IMR-90 (cell line): ENCODE data around the gene TMEM131L. TPM values are rescaled to one million over a fixed set of nuclear protein-coding genes. Genes with fewer than 3 reads are reported as not detected.

Experiments
- ATAC-seq: fragments of 200-7000 bp; cut with Tn5 transposase; 2 replicates; pipeline ENCODE4 v1.9.1; 2020; ENCODE audit warnings: low read depth, mild to moderate bottlenecking, moderate library complexity
- BruUV-seq: library from RNA; stranded (reverse); fragments of 400-500 nt; replicated peaks from 2 replicates; lab custom pipeline; 2021; lab: Mats Ljungman, UMichigan
- CTCF ChIA-PET: fragments of 300-600 bp; formaldehyde crosslinking; extraction: SDS; loops from one replicate; lab custom pipeline; 2021; ENCODE audit warnings: antibody characterized with exemption; lab: Yijun Ruan, JAX
- POLR2A ChIA-PET: fragments of 300-600 bp; sonication (Branson Sonifier 250); formaldehyde crosslinking; loops from one replicate; lab custom pipeline; 2022; ENCODE audit warnings: antibody characterized with exemption; ENCODE audit not compliant: unreplicated experiment; lab: Charles Lee
- DNase-seq: peaks from one replicate; pipeline ENCODE4 v3.0.0; 2013
- H2AFZ ChIP-seq: replicated peaks from 2 replicates; pipeline ENCODE3; 2013; ENCODE audit warnings: low read length, mild to moderate bottlenecking; ENCODE audit not compliant: poor library complexity
- H2AK5ac ChIP-seq: 2 replicates; pipeline ENCODE4 v1.6.1; 2013; ENCODE audit warnings: low read depth, low read length, inconsistent platforms
- H2AK9ac ChIP-seq: replicated peaks from 2 replicates; pipeline ENCODE3; 2013; ENCODE audit warnings: mild to moderate bottlenecking, low read depth, low read length, moderate library complexity; ENCODE audit not compliant: poor library complexity
- H2BK120ac ChIP-seq: 2 replicates; pipeline ENCODE4 v1.6.1; 2013; ENCODE audit warnings: low read depth, low read length, inconsistent platforms
- H2BK15ac ChIP-seq: 3 replicates; pipeline ENCODE4 v1.6.1; 2013; ENCODE audit warnings: low read depth, low read length, inconsistent platforms
- H2BK20ac ChIP-seq: 2 replicates; pipeline ENCODE4 v1.6.1; 2013; ENCODE audit warnings: low read depth, mild to moderate bottlenecking, inconsistent platforms, low read length, moderate library complexity
- H2BK5ac ChIP-seq: 2 replicates; pipeline ENCODE4 v1.6.1; 2013; ENCODE audit warnings: mild to moderate bottlenecking, low read depth, low read length, inconsistent platforms; ENCODE audit not compliant: poor library complexity, severe bottlenecking
- H3K14ac ChIP-seq: replicated peaks from 2 replicates; pipeline ENCODE4 v1.6.1; 2013; ENCODE audit warnings: low read depth, low read length, inconsistent platforms
- H3K18ac ChIP-seq: 2 replicates; pipeline ENCODE4 v1.6.1; 2013; ENCODE audit warnings: low read depth, low read length, control low read depth
- H3K23ac ChIP-seq: 2 replicates; pipeline ENCODE4 v1.6.1; 2013; ENCODE audit warnings: low read depth, low read length, inconsistent platforms
- H3K27ac ChIP-seq: 2 replicates; pipeline ENCODE4 v1.5.1; 2013; ENCODE audit warnings: mild to moderate bottlenecking, control low read depth, low read length; ENCODE audit not compliant: insufficient read depth
- H3K27me3 ChIP-seq: 2 replicates; pipeline ENCODE4 v1.6.1; 2013; ENCODE audit warnings: low read length; ENCODE audit not compliant: control insufficient read depth, insufficient read depth
- H3K36me3 ChIP-seq: 2 replicates; pipeline ENCODE4 v1.6.1; 2013; ENCODE audit warnings: low read length, mixed read lengths; ENCODE audit not compliant: control insufficient read depth, insufficient read depth
- H3K4ac ChIP-seq: 2 replicates; pipeline ENCODE4 v1.6.1; 2013; ENCODE audit warnings: low read depth, low read length, inconsistent platforms
- H3K4me1 ChIP-seq: 2 replicates; pipeline ENCODE4 v1.6.1; 2013; ENCODE audit warnings: low read length, mixed read lengths; ENCODE audit not compliant: control insufficient read depth, insufficient read depth
- H3K4me2 ChIP-seq: 2 replicates; pipeline ENCODE4 v1.6.1; 2013; ENCODE audit warnings: low read depth, mild to moderate bottlenecking, control low read depth, low read length, moderate library complexity
- H3K4me3 ChIP-seq: 2 replicates; pipeline ENCODE4 v1.5.1; 2013; ENCODE audit warnings: low read depth, mild to moderate bottlenecking, control low read depth, low read length, moderate library complexity; ENCODE audit not compliant: insufficient read depth
- H3K56ac ChIP-seq: 2 replicates; pipeline ENCODE4 v1.6.1; 2013; ENCODE audit warnings: low read length, inconsistent platforms; ENCODE audit not compliant: insufficient read depth; ENCODE audit errors: extremely low read depth
- H3K79me1 ChIP-seq, 2 experiments: 2 replicates each; pipeline ENCODE4 v1.6.1; 2013; ENCODE audit warnings: low read length in 2 of 2, inconsistent platforms in 1 of 2, low read depth in 1 of 2
- H3K9ac ChIP-seq: 2 replicates; pipeline ENCODE4 v1.6.1; 2013; ENCODE audit warnings: low read depth, low read length, control low read depth
- H3K9me1 ChIP-seq: 2 replicates; pipeline ENCODE4 v1.6.1; 2013; ENCODE audit warnings: low read length, inconsistent platforms; ENCODE audit not compliant: insufficient read depth
- H3K9me3 ChIP-seq: 2 replicates; pipeline ENCODE4 v1.6.1; 2013; ENCODE audit warnings: low read length; ENCODE audit not compliant: control insufficient read depth, insufficient read depth
- H4K20me1 ChIP-seq: 2 replicates; pipeline ENCODE4 v1.6.1; 2013; ENCODE audit warnings: low read length, inconsistent platforms; ENCODE audit not compliant: insufficient read depth
- H4K5ac ChIP-seq: 2 replicates; pipeline ENCODE4 v1.6.1; 2013; ENCODE audit warnings: mild to moderate bottlenecking, low read depth, low read length, control low read depth
- H4K8ac ChIP-seq, 2 experiments: 2 replicates each; pipeline ENCODE4 v1.6.1; 2013; ENCODE audit warnings: low read depth in 2 of 2, low read length in 2 of 2, control low read depth in 1 of 2, inconsistent platforms in 1 of 2
- H4K91ac ChIP-seq: 2 replicates; pipeline ENCODE4 v1.6.1; 2013; ENCODE audit warnings: low read depth, low read length, inconsistent platforms; ENCODE audit not compliant: insufficient read depth
- BHLHE40 ChIP-seq: fragments of 150-350 bp; IDR thresholded peaks from 2 replicates; pipeline ENCODE4 v1.6.1; 2016; ENCODE audit warnings: mild to moderate bottlenecking, low read depth, low read length
- CEBPB ChIP-seq: IDR thresholded peaks from 2 replicates; pipeline ENCODE4 v1.6.1; 2012; ENCODE audit warnings: low read depth, low read length, improper control_type of control experiment
- CHD1 ChIP-seq: IDR thresholded peaks from 2 replicates; pipeline ENCODE4 v1.6.1; 2012; ENCODE audit warnings: low read depth, low read length, improper control_type of control experiment
- CTCF ChIP-seq: conservative IDR thresholded peaks from 2 replicates; pipeline ENCODE4 v1.5.1; 2012; ENCODE audit warnings: mild to moderate bottlenecking, low read depth, low read length, improper control_type of control experiment
- ELK1 ChIP-seq: fragments of 150-350 bp; IDR thresholded peaks from 2 replicates; pipeline ENCODE4 v1.6.1; 2016; ENCODE audit warnings: low read depth, mild to moderate bottlenecking, low read length, moderate library complexity, borderline replicate concordance
- FOS ChIP-seq: fragments of 150-350 bp; IDR thresholded peaks from 2 replicates; pipeline ENCODE4 v1.6.1; 2016; ENCODE audit warnings: low read depth, low read length
- MAFK ChIP-seq: IDR thresholded peaks from 2 replicates; pipeline ENCODE4 v1.6.1; 2012; ENCODE audit warnings: low read depth, low read length, improper control_type of control experiment
- MAZ ChIP-seq: IDR thresholded peaks from 2 replicates; pipeline ENCODE4 v1.6.1; 2012; ENCODE audit warnings: low read depth, mild to moderate bottlenecking, low read length, improper control_type of control experiment, moderate library complexity, borderline replicate concordance
- MXI1 ChIP-seq: IDR thresholded peaks from 2 replicates; pipeline ENCODE4 v1.6.1; 2012; ENCODE audit warnings: low read depth, mild to moderate bottlenecking, low read length, moderate library complexity, borderline replicate concordance
- NFE2L2 ChIP-seq: fragments of 150-350 bp; IDR thresholded peaks from 2 replicates; pipeline ENCODE4 v1.6.1; 2016; ENCODE audit warnings: low read depth, mild to moderate bottlenecking, low read length
- POLR2A ChIP-seq: IDR thresholded peaks from 2 replicates; pipeline ENCODE4 v1.6.1; 2012; ENCODE audit warnings: mild to moderate bottlenecking, low read depth, low read length
- RAD21 ChIP-seq: IDR thresholded peaks from 2 replicates; pipeline ENCODE4 v1.6.1; 2012; ENCODE audit warnings: low read length, improper control_type of control experiment
- RCOR1 ChIP-seq: IDR thresholded peaks from 2 replicates; pipeline ENCODE4 v1.6.1; 2012; ENCODE audit warnings: mild to moderate bottlenecking, low read length, improper control_type of control experiment; ENCODE audit not compliant: insufficient replicate concordance
- RFX5 ChIP-seq: IDR thresholded peaks from 2 replicates; pipeline ENCODE4 v1.8.0; 2012; ENCODE audit warnings: low read depth, mild to moderate bottlenecking, low read length, moderate library complexity
- SMC3 ChIP-seq: fragments of 150-350 bp; IDR thresholded peaks from 2 replicates; pipeline ENCODE4 v1.6.1; 2016; ENCODE audit warnings: low read depth, mild to moderate bottlenecking, antibody characterized with exemption, low read length, moderate library complexity
- USF2 ChIP-seq: fragments of 150-350 bp; IDR thresholded peaks from 2 replicates; pipeline ENCODE4 v1.6.1; 2017; ENCODE audit warnings: mild to moderate bottlenecking, antibody characterized with exemption, low read length, low read depth
- WGBS, 2 experiments: methylation state at CpG; one replicate each; pipeline versions ENCODE4 v1.1.5 to v1.1.7; 2013; ENCODE audit warnings: missing lambda C conversion rate in 2 of 2; ENCODE audit not compliant: insufficient read length in 1 of 2; ENCODE audit errors: extremely low coverage in 2 of 2; 5-methylcytosine and 5-hydroxymethylcytosine counted together
- dilution Hi-C: fragments of 300-500 bp; cut with HindIII; formaldehyde crosslinking; loops from one replicate; pipeline ENCODE4 v1.14.3; 2018; ENCODE audit warnings: low sequenced_read_pairs; ENCODE audit not compliant: unreplicated experiment
- in situ Hi-C: fragments of 300-500 bp; cut with MboI; formaldehyde crosslinking; loops from 3 replicates; pipeline ENCODE4 v1.14.3; 2019; ENCODE audit warnings: low sequenced_read_pairs, inconsistent platforms, mixed read lengths
- intact Hi-C: fragments of 100-400 bp; cut with micrococcal nuclease; formaldehyde crosslinking; loops from 2 replicates; pipeline ENCODE4 v1.10.0; 2022
- polyA plus RNA-seq, 3 experiments: library from polyadenylated mRNA; depleted of rRNA; stranded (reverse); fragments of >200 nt; gene quantifications; 2 replicates each; pipeline ENCODE4 v1.2.3, GENCODE V29; 2012; ENCODE audit warnings: low replicate concordance in 1 of 3
- total RNA-seq: library from RNA; depleted of rRNA; stranded (reverse); fragments of >200 nt; gene quantifications from 2 replicates; pipeline ENCODE4 v1.2.3, GENCODE V29; 2012

Gene TMEM131L
- total and polyA plus RNA-seq, 2 of the 4 experiments (the other 2 are of a cell fraction) = 8.4 to 23.8 TPM

GRCh38 chr4:153577053-153577452, 110.9 kb downstream of the TMEM131L start:
- dilution Hi-C loops = no loop called here

More at GRCh38 chr4:153577053-153577452, 110.9 kb downstream of the TMEM131L start:
- Histone ChIP-seq H3K14ac (no peak overlapping the region), H2AK9ac (no peak overlapping the region), H2BK20ac (no peak overlapping the region), H3K4me3 (no peak overlapping the region), H4K91ac (no peak overlapping the region), H2BK15ac (no peak overlapping the region), H3K36me3 (0 out of 2 replicates have a peak, but pooled peaks cover 1% of the 10 kb centered on the region), H4K20me1 (no peaks in the 10 kb centered on the region), H2AFZ (no peak overlapping the region), H3K9ac (no peak overlapping the region), H3K79me1 (no peaks in the 10 kb centered on the region; a peak in 1 of 4 replicates), H3K27me3 (no peaks in the 10 kb centered on the region), H4K5ac (no peak overlapping the region), H3K9me3 (no peaks in the 10 kb centered on the region), H3K4ac (no peak overlapping the region), H3K56ac (no peak overlapping the region), H3K4me2 (no peak overlapping the region), H2AK5ac (no peak overlapping the region), H4K8ac (no peak overlapping the region), H3K18ac (no peak overlapping the region), H2BK120ac (no peak overlapping the region), H3K27ac (no peak overlapping the region), H3K9me1 (no peaks in the 10 kb centered on the region), H3K4me1 (no peaks in the 10 kb centered on the region), H3K23ac (no peak overlapping the region), H2BK5ac (no peak overlapping the region)
- TF ChIP-seq USF2 (no peak), CTCF (no peak), MXI1 (no peak), FOS (no peak), NFE2L2 (no peak), CEBPB (no peak), MAFK (no peak), MAZ (no peak), RAD21 (no peak), BHLHE40 (no peak), POLR2A (no peak), RFX5 (no peak), CHD1 (no peak), SMC3 (no peak), RCOR1 (no peak), ELK1 (no peak)
- ChIA-PET POLR2A (no interaction called here), CTCF (interaction anchor here (0.6 to 0.9 kb wide), 3 partner anchors 236 to 688 kb away, joined by 3 read pairs; no protein-coding TSS in a partner anchor)
- DNase-seq (no peak), ATAC-seq (no peak)
- no TSS peak for BruUV-seq
- in situ Hi-C loops (loop anchor here (5.0 to 25.0 kb wide), 2 partner anchors 435 to 740 kb away; no protein-coding TSS in a partner anchor), intact Hi-C loops (no loop called here)
- WGBS, 2 experiments = 86% methylated on average over 2 of the region's 5 CpGs; no CpG with 5 or more reads in 1 of the 2 experiments
